Prostate gland (tissue), 2 donors: ENCODE results near the gene DDO. TPM values are rescaled to one million over a fixed set of nuclear protein-coding genes. Genes with fewer than 3 reads are reported as not detected.

Source experiments
- DNase-seq: peaks from one replicate; pipeline ENCODE4 v3.0.0-alpha.2; 2019; ENCODE audit warnings: low spot score
- H3K27ac ChIP-seq, 2 donors: fragments of 200-600 bp; sonication (generic); 2 replicates each; pipeline ENCODE4 v1.5.1; 2017 to 2019
- H3K27me3 ChIP-seq: fragments of 200-600 bp; sonication (generic); replicated peaks from 2 replicates; pipeline ENCODE4 v1.5.1; 2019; ENCODE audit not compliant: insufficient read depth
- H3K36me3 ChIP-seq, 2 donors: fragments of 200-600 bp; sonication (generic); 1 replicate in 1 of 2; 2 replicates in 1 of 2; pipeline versions ENCODE4 v1.5.1 to v1.8.1; 2017 to 2019
- H3K4me1 ChIP-seq: fragments of 200-600 bp; sonication (generic); replicated peaks from 2 replicates; pipeline ENCODE4 v1.5.1; 2019
- H3K4me3 ChIP-seq, 2 donors: fragments of 200-600 bp; sonication (generic); 2 replicates each; pipeline ENCODE4 v1.5.1; 2017 to 2019
- H3K9me3 ChIP-seq: fragments of 200-600 bp; sonication (generic); 2 replicates; pipeline ENCODE4 v1.5.1; 2017
- POLR2A ChIP-seq: fragments of 450-650 bp; IDR thresholded peaks from one replicate; pipeline ENCODE4 v1.6.1; 2016; ENCODE audit warnings: antibody characterized with exemption, mild to moderate bottlenecking
- POLR2AphosphoS5 ChIP-seq: sonication (generic); formaldehyde crosslinking; IDR thresholded peaks from one replicate; pipeline ENCODE4 v1.6.1; 2017; ENCODE audit warnings: antibody characterized with exemption
- WGBS: methylation state at CpG from one replicate; pipeline ENCODE4 v1.1.5; 2018; 5-methylcytosine and 5-hydroxymethylcytosine counted together
- intact Hi-C: fragments of 100-400 bp; cut with DNase I; formaldehyde crosslinking; loops from one replicate; pipeline ENCODE4 v1.14.2; 2022
- total RNA-seq, 2 donors: library from RNA; depleted of rRNA; stranded (reverse); fragments of >200 nt; gene quantifications; one replicate each; pipeline ENCODE4 v1.1.0, GENCODE V29; 2016
- TF ChIP-seq, protein P1 (sequence below), 4 experiments: fragments of 200-600 bp in 2 of 4; fragments of 450-650 bp in 2 of 4; sonication (generic) in 2 of 4; IDR thresholded peaks; 1 replicate in 3 of 4; 2 replicates in 1 of 4; pipeline ENCODE4 v1.5.1; 2016 to 2019; ENCODE audit warnings: antibody characterized with exemption in 4 of 4, mild to moderate bottlenecking in 2 of 4, moderate library complexity in 2 of 4

DDO gene
- total RNA-seq, 2 donors from 2014 or later = 0.41 to 2.1 TPM

DNA sequence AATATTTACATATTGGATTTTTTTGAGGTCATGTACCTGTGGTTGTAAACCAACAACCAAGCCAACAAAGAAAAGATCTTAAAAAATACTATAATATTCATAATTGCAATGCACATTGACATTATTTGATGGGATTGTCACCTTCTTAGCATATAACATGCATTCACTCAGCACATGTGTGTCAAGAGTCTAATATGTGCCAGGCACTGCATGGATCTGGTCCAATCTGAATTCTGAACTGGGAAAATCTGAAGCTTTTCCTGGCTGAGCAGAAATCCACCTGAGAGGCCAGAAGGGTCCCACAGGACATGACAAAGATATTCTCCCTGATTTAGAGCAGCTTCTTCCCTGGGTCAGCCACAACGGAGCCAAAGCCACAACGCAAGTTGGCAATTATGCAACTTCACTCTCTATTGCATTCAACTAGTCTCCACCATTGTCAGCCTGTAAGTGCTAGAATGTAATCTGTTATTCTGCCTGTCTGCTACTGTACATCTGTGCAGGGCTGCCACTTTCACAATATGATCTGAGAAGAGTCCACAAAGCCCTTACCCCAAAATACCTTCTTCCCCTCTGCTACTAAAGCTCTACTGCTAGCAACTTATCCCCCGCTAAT lies 17.0 kb upstream of the DDO start:
- intact Hi-C loops = no loop called here
- Histone ChIP-seq H3K4me1 (no peaks in the 10 kb centered on the region), H3K27me3 (peaks cover 3% of the 10 kb centered on the region), H3K9me3 (no peaks in the 10 kb centered on the region), H3K27ac (no peak overlapping the region), H3K36me3 (no peaks in the 10 kb centered on the region), H3K4me3 (no peak overlapping the region)
- WGBS = 73% methylated on average over 3 of the region's 3 CpGs
- TF ChIP-seq POLR2AphosphoS5 = no peak
- no peak for TF ChIP-seq POLR2A
- DNase-seq = no peak

DNA sequence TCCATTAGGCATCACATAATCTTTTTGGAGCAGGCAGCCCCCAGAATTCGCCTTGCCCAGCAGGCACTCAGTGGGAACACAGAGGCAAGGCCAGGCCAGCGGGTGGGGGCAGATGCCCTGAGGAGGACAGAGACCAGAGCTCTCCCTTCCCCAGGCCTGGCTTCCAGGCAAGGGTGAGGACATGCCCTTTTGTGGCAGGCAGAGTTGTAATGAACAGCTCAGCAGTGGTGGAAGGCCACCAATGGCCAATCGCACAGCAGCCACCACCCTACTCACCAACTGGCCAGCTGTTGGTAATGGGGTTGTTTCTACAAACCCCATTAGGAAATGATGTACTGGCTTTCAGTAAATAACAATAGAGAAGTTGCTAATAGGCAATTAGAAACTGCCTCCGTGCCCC lies 15.4 kb upstream of the DDO start:
- no peak for DNase-seq
- intact Hi-C loops = no loop called here

DNA sequence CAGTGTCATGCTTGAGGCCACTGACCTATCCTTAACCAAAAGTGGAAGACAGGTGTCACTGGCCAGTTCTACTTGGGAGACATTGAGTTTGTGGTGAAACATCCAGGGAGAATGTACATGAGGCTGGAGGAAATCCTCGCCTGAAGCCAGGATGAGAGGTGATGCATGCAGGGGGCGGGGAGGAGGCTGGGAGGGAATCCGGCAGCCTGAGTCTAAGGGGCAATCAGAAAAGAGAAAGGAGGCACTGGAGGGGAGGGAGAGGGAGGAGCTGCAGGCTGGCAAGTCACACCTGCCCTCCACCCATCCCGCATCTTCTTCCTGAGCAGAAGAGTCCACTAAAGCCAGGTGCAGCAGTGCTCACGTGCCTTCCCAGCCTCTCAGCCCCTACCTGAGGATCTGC lies 14.9 kb upstream of the DDO start:
- no peak for DNase-seq
- intact Hi-C loops = no loop called here
- no peaks in the 10 kb centered on the region for H3K9me3 ChIP-seq
- 55% methylated on average over 5 of the region's 5 CpGs for WGBS
- peaks cover 3% of the 10 kb centered on the region for H3K27me3 ChIP-seq
- H3K4me3 ChIP-seq = no peak overlapping the region
- H3K4me1 ChIP-seq = no peaks in the 10 kb centered on the region
- no peak overlapping the region for H3K27ac ChIP-seq
- TF ChIP-seq POLR2AphosphoS5 = no peak
- no peak for TF ChIP-seq POLR2A
- TF ChIP-seq, protein P1, sequence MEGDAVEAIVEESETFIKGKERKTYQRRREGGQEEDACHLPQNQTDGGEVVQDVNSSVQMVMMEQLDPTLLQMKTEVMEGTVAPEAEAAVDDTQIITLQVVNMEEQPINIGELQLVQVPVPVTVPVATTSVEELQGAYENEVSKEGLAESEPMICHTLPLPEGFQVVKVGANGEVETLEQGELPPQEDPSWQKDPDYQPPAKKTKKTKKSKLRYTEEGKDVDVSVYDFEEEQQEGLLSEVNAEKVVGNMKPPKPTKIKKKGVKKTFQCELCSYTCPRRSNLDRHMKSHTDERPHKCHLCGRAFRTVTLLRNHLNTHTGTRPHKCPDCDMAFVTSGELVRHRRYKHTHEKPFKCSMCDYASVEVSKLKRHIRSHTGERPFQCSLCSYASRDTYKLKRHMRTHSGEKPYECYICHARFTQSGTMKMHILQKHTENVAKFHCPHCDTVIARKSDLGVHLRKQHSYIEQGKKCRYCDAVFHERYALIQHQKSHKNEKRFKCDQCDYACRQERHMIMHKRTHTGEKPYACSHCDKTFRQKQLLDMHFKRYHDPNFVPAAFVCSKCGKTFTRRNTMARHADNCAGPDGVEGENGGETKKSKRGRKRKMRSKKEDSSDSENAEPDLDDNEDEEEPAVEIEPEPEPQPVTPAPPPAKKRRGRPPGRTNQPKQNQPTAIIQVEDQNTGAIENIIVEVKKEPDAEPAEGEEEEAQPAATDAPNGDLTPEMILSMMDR (IDR thresholded peaks at IDR 0.05) = no peak
- H3K36me3 ChIP-seq = no peaks in the 10 kb centered on the region

More for the DNA sequence above, 15.4 kb upstream of the DDO start:
- no peaks in the 10 kb centered on the region for H3K9me3 ChIP-seq
- peaks cover 3% of the 10 kb centered on the region for H3K27me3 ChIP-seq
- H3K4me3 ChIP-seq = no peak overlapping the region
- no peak for TF ChIP-seq POLR2A
- TF ChIP-seq, protein P1 (IDR thresholded peaks at IDR 0.05) = no peak
- H3K4me1 ChIP-seq = no peaks in the 10 kb centered on the region
- 81% methylated on average over 4 of the region's 4 CpGs for WGBS
- H3K27ac ChIP-seq = no peak overlapping the region
- no peaks in the 10 kb centered on the region for H3K36me3 ChIP-seq

DNA sequence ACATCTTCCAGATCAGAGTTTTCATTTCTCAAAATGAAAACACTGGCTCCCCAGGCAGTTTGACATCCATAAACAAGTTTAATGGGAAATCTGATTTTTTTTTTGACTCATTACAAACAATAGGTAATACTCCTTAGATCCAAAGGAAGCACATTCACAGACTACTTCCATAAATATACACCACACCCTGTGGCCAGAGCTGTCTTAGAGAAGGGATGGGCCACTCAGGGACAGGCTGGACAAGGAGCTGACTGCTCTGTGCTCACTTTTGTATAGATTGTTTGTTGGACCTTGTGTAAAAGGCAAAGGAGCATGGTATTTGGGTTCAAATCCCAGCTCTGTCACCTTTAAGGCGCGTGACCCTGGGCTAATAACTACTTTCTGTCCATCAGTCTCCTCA lies 12.8 kb upstream of the DDO start:
- intact Hi-C loops = no loop called here
- H3K27ac ChIP-seq = no peak overlapping the region
- H3K27me3 ChIP-seq = peaks cover 3% of the 10 kb centered on the region
- no peaks in the 10 kb centered on the region for H3K36me3 ChIP-seq
- H3K4me3 ChIP-seq = no peak overlapping the region
- WGBS = 96% methylated on average over 2 of the region's 2 CpGs
- H3K4me1 ChIP-seq = no peaks in the 10 kb centered on the region
- H3K9me3 ChIP-seq = no peaks in the 10 kb centered on the region
- DNase-seq = no peak
- TF ChIP-seq, protein P1 (IDR thresholded peaks at IDR 0.05) = no peak
- no peak for TF ChIP-seq POLR2AphosphoS5
- no peak for TF ChIP-seq POLR2A

DNA sequence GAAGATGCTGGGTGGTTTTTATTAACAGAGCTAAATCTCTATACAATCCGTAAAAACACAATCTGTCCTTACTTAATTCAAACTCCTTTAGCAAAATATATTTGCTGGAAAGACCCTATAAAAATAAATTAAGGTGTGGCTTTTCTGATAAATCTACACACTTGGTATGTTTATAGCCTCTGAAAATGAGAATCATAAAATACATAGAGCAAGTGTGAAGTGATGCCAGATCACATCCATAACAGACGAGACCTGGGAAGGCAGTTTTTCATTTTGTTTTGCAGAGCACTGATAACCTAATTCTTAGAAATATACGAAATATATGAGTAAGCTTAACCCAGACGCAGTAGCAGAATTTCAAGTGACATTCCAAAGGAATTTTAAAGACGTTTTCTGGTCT lies 10.4 kb upstream of the DDO start:
- TF ChIP-seq, protein P1 (IDR thresholded peaks at IDR 0.05) = no peak
- TF ChIP-seq POLR2A (no peak), POLR2AphosphoS5 (no peak)
- Histone ChIP-seq H3K27ac (no peak overlapping the region), H3K9me3 (no peaks in the 10 kb centered on the region), H3K4me3 (no peak overlapping the region), H3K27me3 (peaks cover 2% of the 10 kb centered on the region), H3K4me1 (no peaks in the 10 kb centered on the region), H3K36me3 (no peaks in the 10 kb centered on the region)
- WGBS = 23% methylated on average over 5 of the region's 5 CpGs
- intact Hi-C loops = no loop called here
- no peak for DNase-seq
